GM23248 (cell line): ENCODE data around the gene SLC4A2.
"Not testable (repeated sequence)": the region's sequence is repeated elsewhere in the genome, so short reads cannot be mapped to it uniquely, and the experiment has no call there.

Experiments used
- EZH2 ChIP-seq: fragments of 200-600 bp; sonication (generic); IDR thresholded peaks from 2 replicates; pipeline ENCODE4 v1.6.1; 2018; ENCODE audit warnings: antibody characterized with exemption, mild to moderate bottlenecking; ENCODE audit not compliant: insufficient read depth, poor library complexity, severe bottlenecking
- EZH2phosphoT487 ChIP-seq: fragments of 200-600 bp; sonication (generic); IDR thresholded peaks from 2 replicates; pipeline ENCODE4 v1.6.1; 2018; ENCODE audit warnings: antibody characterized with exemption, moderate library complexity, mild to moderate bottlenecking, low read depth; ENCODE audit not compliant: insufficient read depth

GRCh38 chr7:151026771-151027727 lies 32.3 kb upstream of the SLC4A2 start:
- not testable (repeated sequence) for TF ChIP-seq EZH2, EZH2phosphoT487
